Activated CD8-positive, alpha-beta memory T cell treated with anti-CD3 and anti-CD28 coated beads, Interleukin-2, amount 50 U/mL, for 48 hours (primary cell): Measurements from ENCODE around the gene FGFR2.

Experiments used
- DNase-seq: peaks from one replicate; pipeline ENCODE4 v3.0.0-alpha.2; 2020

FGFR2 gene

GRCh38 chr10:121484401-121484800 is 113.8 kb downstream of the FGFR2 start:
- DNase-seq: no peak

- DNase-seq: no peak
These were observed 117.1 kb downstream of the FGFR2 start for GRCh38 chr10:121481180-121481579.

GRCh38 chr10:121478556-121478955 is 119.7 kb downstream of the FGFR2 start:
- no peak for DNase-seq

GRCh38 chr10:121469797-121470606 is 128.2 kb downstream of the FGFR2 start:
- no peak for DNase-seq

- DNase-seq: no peak
These were observed 129.5 kb downstream of the FGFR2 start for GRCh38 chr10:121468726-121469125.

GRCh38 chr10:121466424-121466823 is 131.8 kb downstream of the FGFR2 start:
- no peak for DNase-seq

GRCh38 chr10:121465215-121465614 is 133.0 kb downstream of the FGFR2 start:
- no peak for DNase-seq

GRCh38 chr10:121464517-121464916 is 133.7 kb downstream of the FGFR2 start:
- DNase-seq: no peak

- DNase-seq: no peak
These were observed 135.3 kb downstream of the FGFR2 start for GRCh38 chr10:121462955-121463354.

GRCh38 chr10:121462281-121462680 is 136.0 kb downstream of the FGFR2 start:
- no peak for DNase-seq

GRCh38 chr10:121461307-121461706 is 136.9 kb downstream of the FGFR2 start:
- DNase-seq: no peak

GRCh38 chr10:121460733-121461132 is 137.5 kb downstream of the FGFR2 start:
- DNase-seq: no peak

GRCh38 chr10:121459622-121460453 is 138.4 kb downstream of the FGFR2 start:
- DNase-seq: no peak

- no peak for DNase-seq
These were observed 139.0 kb downstream of the FGFR2 start for GRCh38 chr10:121459279-121459621.

- no peak for DNase-seq
These were observed 140.5 kb downstream of the FGFR2 start for GRCh38 chr10:121457729-121458128.

- no peak for DNase-seq
These were observed 142.9 kb downstream of the FGFR2 start for GRCh38 chr10:121455377-121455776.

- DNase-seq: no peak
These were observed 143.5 kb downstream of the FGFR2 start for GRCh38 chr10:121454781-121455180.

GRCh38 chr10:121453160-121453559 is 145.1 kb downstream of the FGFR2 start:
- no peak for DNase-seq

GRCh38 chr10:121452581-121452980 is 145.7 kb downstream of the FGFR2 start:
- DNase-seq: no peak

GRCh38 chr10:121450247-121450646 is 148.0 kb downstream of the FGFR2 start:
- no peak for DNase-seq

GRCh38 chr10:121449482-121449924 is 148.7 kb downstream of the FGFR2 start:
- no peak for DNase-seq

GRCh38 chr10:121448766-121449421 is 149.3 kb downstream of the FGFR2 start:
- no peak for DNase-seq

GRCh38 chr10:121444520-121445165 is 153.6 kb downstream of the FGFR2 start:
- no peak for DNase-seq
